ENCODE results near the gene ELP5.
A peak's percentile ranks its signal among the peaks of the same experiment; 100 is the strongest.

ELP5 gene

DNA sequence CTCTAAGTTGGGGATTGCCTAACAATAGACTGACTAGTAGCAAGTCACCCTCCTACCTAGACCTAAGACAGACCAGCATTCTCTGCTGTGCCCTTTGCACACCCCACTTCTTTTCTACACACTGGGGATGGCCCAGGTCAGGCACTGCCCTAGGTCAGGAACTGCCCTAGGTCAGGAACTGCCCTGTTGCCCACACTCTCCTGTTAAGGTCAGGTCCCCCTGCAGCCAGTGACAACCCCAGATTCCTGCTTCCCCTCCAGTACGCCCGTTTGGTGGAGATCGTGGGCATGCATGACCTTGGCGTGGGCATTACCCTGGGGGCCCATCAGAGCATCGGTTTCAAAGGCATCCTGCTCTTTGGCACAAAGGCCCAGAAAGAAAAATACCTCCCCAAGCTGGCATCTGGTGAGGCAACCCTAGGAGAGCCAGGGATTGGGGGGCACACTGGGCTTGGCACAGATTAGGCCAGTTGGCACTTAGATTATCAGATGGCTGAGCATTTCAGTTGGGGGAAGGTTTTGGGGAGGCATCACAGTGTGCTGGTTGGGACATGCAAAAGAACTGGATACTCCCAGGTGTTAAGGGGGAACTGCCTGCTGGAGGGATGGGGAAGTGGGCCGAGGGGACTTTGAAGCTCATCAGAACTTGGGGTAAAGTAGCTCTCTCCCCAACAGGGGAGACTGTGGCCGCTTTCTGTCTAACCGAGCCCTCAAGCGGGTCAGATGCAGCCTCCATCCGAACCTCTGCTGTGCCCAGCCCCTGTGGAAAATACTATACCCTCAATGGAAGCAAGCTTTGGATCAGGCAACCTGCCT lies 30.5 kb upstream of the ELP5 start:
- in situ Hi-C loops (cut with HindIII; ENCODE audit: low pct_ligation_motif_present, low sequenced_read_pairs) = no loop called here

DNA sequence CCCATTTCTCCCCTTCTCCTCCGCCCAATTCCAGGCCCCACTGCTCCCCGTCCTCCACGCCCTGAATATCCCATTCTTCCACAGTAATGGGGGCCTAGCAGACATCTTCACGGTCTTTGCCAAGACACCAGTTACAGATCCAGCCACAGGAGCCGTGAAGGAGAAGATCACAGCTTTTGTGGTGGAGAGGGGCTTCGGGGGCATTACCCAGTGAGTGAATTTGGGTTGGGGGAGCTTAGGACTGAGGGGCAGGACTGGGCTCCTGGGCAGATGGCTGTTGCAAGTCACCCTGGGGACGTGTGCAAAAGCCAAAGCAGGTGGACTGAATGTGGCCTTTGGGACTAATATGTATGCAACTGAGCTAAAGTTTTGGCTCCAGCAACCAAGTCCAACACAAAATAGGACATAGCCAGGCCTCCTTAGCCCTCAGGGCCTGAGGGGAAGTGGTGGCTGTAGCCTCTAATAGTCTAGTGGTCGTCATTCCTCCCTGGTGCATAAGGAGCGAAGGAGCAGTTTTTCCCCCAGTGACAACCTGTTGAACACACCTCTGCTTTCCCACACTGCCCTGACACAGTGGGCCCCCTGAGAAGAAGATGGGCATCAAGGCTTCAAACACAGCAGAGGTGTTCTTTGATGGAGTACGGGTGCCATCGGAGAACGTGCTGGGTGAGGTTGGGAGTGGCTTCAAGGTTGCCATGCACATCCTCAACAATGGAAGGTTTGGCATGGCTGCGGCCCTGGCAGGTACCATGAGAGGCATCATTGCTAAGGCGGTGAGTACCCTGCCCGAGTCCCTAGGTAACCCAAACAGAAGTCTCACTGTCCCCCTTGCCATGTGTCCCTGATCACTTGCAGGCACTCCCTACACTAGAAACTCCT lies 29.7 kb upstream of the ELP5 start:
- H3K4me3 ChIP-seq (ENCODE audit: low read depth, low read length) = no peak overlapping the region
- TF ChIP-seq, protein P1, sequence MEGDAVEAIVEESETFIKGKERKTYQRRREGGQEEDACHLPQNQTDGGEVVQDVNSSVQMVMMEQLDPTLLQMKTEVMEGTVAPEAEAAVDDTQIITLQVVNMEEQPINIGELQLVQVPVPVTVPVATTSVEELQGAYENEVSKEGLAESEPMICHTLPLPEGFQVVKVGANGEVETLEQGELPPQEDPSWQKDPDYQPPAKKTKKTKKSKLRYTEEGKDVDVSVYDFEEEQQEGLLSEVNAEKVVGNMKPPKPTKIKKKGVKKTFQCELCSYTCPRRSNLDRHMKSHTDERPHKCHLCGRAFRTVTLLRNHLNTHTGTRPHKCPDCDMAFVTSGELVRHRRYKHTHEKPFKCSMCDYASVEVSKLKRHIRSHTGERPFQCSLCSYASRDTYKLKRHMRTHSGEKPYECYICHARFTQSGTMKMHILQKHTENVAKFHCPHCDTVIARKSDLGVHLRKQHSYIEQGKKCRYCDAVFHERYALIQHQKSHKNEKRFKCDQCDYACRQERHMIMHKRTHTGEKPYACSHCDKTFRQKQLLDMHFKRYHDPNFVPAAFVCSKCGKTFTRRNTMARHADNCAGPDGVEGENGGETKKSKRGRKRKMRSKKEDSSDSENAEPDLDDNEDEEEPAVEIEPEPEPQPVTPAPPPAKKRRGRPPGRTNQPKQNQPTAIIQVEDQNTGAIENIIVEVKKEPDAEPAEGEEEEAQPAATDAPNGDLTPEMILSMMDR (IDR thresholded peaks at IDR 0.05; ENCODE audit: low read depth, low read length, missing control alignments) = no peak
- H3K36me3 ChIP-seq (replicated peaks) = peaks cover 53% of the 10 kb centered on the region
- in situ Hi-C loops (cut with HindIII; ENCODE audit: low pct_ligation_motif_present, low sequenced_read_pairs) = no loop called here
- no peaks in the 10 kb centered on the region for H3K27me3 ChIP-seq (replicated peaks)
- H3K27ac ChIP-seq = no peak overlapping the region
- DNase-seq = no peak

More for the DNA sequence above, 30.5 kb upstream of the ELP5 start:
- no peak overlapping the region for H3K27ac ChIP-seq
- no peak for DNase-seq
- TF ChIP-seq, protein P1 (IDR thresholded peaks at IDR 0.05; ENCODE audit: low read depth, low read length, missing control alignments) = no peak
- H3K27me3 ChIP-seq (replicated peaks) = no peaks in the 10 kb centered on the region
- peaks cover 44% of the 10 kb centered on the region for H3K36me3 ChIP-seq (replicated peaks)
- H3K4me3 ChIP-seq (ENCODE audit: low read depth, low read length) = peak overlapping the region; percentile 78

DNA sequence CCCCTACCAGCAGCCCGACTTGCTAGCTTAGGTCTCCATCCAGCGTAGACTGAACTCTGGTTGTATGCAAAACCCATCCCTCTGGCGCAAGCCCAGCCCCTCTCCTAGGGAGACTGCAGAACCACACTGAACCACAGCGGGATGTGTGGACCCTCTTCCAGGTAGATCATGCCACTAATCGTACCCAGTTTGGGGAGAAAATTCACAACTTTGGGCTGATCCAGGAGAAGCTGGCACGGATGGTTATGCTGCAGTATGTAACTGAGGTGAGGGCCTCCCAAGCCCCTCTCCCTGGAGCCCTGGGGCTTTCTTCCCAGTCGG lies 29.1 kb upstream of the ELP5 start:
- Histone ChIP-seq H3K27ac (no peak overlapping the region), H3K27me3 (replicated peaks) (no peaks in the 10 kb centered on the region), H3K36me3 (replicated peaks) (peaks cover 54% of the 10 kb centered on the region), H3K4me3 (ENCODE audit: low read depth, low read length) (no peak overlapping the region)
- in situ Hi-C loops (cut with HindIII; ENCODE audit: low pct_ligation_motif_present, low sequenced_read_pairs) = no loop called here
- no peak for DNase-seq
- TF ChIP-seq, protein P1 (IDR thresholded peaks at IDR 0.05; ENCODE audit: low read depth, low read length, missing control alignments) = no peak

DNA sequence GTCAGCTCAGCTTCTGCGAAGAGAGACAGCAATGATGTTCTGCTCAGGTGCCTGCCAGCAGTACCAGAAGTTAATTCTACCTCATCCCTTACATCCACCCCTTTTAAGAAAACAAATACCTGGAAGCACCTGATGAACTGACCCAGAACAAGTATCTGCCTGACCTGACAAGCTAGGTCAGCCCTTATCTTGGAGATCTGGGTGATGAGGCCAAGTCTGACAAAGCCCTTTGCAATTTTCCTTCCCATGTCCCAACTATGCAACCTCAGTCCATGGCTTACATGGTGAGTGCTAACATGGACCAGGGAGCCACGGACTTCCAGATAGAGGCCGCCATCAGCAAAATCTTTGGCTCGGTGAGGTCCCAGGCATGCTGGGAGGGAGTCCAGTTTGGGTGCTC lies 28.6 kb upstream of the ELP5 start:
- H3K4me3 ChIP-seq (ENCODE audit: low read depth, low read length) = no peak overlapping the region
- in situ Hi-C loops (cut with HindIII; ENCODE audit: low pct_ligation_motif_present, low sequenced_read_pairs) = no loop called here
- no peak for DNase-seq

DNA sequence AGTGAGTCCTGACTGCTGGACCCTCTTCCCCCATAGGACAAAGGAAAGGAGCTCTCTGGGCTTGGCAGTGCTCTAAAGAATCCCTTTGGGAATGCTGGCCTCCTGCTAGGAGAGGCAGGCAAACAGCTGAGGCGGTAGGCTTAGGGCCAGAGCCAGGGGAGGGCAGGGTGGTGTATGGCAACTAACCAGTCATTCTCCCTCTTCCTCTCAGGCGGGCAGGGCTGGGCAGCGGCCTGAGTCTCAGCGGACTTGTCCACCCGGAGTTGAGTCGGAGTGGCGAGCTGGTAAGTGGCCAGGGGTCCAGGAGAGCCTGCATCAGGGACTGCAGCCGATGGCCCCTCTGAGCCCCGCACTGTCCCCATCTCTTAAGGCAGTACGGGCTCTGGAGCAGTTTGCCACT lies 27.9 kb upstream of the ELP5 start:
- in situ Hi-C loops (cut with HindIII; ENCODE audit: low pct_ligation_motif_present, low sequenced_read_pairs) = no loop called here
- no peak for DNase-seq
- peaks cover 59% of the 10 kb centered on the region for H3K36me3 ChIP-seq (replicated peaks)
- no peaks in the 10 kb centered on the region for H3K27me3 ChIP-seq (replicated peaks)
- no peak overlapping the region for H3K27ac ChIP-seq
- TF ChIP-seq, protein P1 (IDR thresholded peaks at IDR 0.05; ENCODE audit: low read depth, low read length, missing control alignments) = no peak
- no peak overlapping the region for H3K4me3 ChIP-seq (ENCODE audit: low read depth, low read length)

More for the DNA sequence above, 28.6 kb upstream of the ELP5 start:
- Histone ChIP-seq H3K27me3 (replicated peaks) (no peaks in the 10 kb centered on the region), H3K36me3 (replicated peaks) (peaks cover 54% of the 10 kb centered on the region), H3K27ac (no peak overlapping the region)
- TF ChIP-seq, protein P1 (IDR thresholded peaks at IDR 0.05; ENCODE audit: low read depth, low read length, missing control alignments) = no peak

All from brain microvascular endothelial cell (primary cell).